HK-2 (cell line): ENCODE measurements around the gene CEP128.

ENCODE experiments used
- DNase-seq: peaks from one replicate; pipeline ENCODE4 v3.0.0-alpha.2; 2018; ENCODE audit not compliant: unreplicated experiment

CEP128 gene

GRCh38 chr14:80678436-80678835, 263.1 kb downstream of the CEP128 start:
- DNase-seq = no peak

GRCh38 chr14:80669426-80669825, 272.1 kb downstream of the CEP128 start:
- no peak for DNase-seq

DNA sequence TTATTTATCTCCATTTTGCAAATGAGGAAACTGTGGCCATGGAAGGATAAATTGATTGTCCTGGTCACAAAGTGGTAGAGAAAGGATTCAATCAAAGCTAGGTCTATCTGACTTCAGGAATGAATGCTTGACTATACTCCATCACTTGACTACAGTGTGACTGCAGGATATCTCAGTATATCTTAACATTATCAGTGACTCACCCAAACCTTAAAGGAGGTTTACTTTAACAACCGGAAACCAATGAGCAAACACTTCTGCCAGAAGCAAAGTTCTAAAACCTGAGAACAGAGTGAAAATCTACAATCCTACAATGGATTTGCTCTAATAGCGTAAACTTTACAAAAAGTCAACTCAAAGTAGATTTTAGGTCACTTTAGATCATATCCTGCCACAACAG, 277.0 kb downstream of the CEP128 start:
- DNase-seq = no peak

- no peak for DNase-seq
Measured at GRCh38 chr14:80663541-80663940, 278.0 kb downstream of the CEP128 start.

GRCh38 chr14:80659783-80660182, 281.8 kb downstream of the CEP128 start:
- no peak for DNase-seq

DNA sequence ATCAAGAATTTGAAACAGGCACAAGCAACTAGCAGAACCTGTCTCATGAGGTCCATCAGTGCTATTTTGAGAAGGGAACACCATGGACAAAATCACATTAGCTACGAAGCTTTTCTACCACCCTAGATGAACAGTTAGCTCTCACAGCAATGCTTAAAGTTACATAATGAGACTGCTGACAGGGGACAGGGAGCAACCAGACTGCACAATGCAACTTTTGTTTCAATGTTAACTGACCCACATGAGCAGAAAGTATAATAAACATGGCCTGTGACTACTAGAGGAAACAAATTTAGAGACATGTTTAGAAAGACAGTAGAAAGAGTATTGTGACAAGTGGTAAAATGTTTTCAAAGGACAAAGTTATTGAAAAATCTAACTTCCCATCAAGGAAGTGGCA, 282.8 kb downstream of the CEP128 start:
- DNase-seq = no peak

DNA sequence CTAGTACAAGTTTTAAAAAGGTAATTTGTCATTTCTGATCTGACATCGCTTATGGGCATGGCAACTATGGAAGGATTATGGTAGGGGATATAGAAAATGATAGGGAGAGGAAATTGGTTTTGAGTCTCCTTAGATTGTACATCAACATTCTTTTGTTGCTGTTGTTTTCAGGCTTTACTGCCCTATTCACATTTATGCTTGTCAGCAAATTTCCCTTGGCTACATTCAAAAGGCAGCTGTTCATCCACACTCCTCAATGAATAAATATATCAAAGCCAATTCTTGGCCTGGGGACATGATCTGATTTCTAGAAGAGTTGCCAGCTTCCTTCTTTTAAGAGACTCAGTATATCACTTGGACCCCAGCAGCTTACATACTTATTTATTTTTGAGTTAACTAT, 283.4 kb downstream of the CEP128 start:
- no peak for DNase-seq

DNA sequence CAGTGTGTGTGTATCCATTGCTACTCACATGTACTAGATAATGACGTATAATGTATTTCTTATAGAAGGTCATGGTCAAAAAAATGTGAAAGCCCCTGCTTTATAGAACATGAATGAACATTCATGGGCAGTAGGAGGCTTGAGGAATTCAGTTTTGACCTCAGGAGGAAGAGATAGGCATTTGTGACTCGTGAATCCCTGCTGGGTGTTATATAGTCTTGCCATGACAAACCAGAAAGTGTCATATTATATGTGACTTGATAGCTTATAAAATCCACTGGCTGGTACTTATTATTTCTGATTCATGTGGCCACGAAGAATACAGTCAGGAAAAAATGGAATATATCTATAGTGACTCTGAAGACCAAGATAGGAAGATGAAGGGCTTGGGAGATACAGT, 287.6 kb downstream of the CEP128 start:
- DNase-seq = no peak

DNA sequence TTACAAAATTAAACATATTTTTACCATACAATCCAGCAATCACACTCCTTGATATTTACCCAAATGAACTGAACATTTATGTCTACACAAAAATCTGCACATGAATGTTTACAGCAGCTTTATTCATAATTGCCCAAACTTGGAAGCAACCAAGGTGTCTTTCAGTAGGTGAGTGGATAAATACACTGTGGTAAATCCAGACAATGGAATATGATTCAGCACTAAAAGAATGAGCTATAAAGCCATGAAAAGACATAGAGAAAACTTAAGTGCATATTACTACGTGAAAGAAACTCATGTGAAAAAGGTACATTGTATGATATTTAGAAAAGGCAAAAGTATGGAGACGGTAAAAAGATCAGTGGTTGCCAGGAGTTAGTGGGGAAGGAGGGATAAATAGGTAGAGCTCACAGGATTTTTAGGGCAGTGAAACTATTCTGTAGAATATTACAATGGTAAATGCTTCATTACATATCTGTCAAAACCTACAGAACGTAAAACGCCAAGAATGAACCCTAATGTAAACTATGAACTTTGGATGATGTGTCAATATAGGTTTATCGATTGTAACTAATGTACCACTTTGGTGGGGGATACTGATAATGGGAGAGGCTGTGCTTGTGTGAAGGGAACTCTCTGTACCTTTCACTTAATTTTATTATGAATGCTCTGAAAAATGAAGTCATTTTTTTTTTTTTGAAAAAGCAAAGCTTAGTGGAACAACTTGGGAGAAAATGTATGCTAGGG, 295.7 kb downstream of the CEP128 start:
- DNase-seq = no peak

DNA sequence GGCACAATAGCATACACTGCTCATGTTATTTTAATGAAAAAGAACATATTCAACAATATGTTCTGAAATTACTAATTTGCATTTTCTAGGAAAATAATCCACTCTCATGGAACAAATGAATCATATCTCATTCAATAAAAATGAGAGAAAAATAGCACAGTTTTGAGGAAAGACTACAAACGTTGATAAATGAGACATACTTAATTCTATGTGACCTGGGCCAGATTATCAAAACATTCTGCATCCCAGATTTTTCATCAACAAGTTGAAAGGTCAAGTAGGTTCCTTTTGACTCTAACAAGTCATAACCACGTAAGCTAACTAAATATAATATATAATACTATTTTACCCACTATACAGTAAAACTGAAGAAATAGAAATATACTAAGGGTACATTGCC, 296.7 kb downstream of the CEP128 start:
- DNase-seq = no peak

DNA sequence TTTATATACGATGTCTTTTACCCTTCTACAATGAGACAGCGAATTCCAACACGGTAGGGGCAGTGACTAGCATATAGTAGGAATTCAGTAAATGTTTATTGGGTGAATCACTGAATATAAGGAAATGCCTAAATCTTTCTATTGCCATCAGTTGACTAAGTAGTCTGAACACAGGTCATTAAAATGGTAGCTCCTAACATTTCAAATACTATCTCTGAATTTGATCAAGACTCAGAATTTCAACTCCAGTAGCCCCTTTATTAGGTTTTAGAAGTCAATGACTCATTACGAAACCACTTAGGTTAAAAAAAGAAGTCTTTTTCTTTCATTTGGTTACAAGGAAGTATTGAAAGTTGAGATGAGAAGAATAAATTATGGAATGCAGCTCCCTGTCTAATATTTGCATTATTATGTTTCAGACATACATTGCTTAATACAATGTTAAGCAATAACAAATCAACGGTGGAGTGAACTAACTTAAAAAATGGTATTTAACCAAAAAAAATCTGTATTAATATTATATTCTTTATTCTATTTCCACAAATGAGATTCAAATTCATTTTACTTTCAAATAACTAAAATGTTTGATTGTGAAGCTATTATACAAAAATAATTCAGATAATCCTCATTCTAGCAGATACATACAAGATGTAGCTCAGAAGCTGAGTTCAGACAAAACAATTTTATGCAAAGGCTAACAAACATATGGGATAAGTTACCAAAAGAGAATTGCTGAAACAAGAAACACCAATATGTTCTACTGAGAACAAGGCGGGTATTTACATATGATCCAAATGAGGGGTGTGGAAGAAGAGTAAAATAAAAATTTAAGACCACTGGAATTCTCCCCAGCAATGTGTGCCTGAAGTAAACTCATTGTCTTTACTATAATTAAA, 302.7 kb downstream of the CEP128 start:
- no peak for DNase-seq

GRCh38 chr14:80637756-80638619, 303.6 kb downstream of the CEP128 start:
- DNase-seq = peak; percentile 3

GRCh38 chr14:80636071-80636470, 305.5 kb downstream of the CEP128 start:
- no peak for DNase-seq

DNA sequence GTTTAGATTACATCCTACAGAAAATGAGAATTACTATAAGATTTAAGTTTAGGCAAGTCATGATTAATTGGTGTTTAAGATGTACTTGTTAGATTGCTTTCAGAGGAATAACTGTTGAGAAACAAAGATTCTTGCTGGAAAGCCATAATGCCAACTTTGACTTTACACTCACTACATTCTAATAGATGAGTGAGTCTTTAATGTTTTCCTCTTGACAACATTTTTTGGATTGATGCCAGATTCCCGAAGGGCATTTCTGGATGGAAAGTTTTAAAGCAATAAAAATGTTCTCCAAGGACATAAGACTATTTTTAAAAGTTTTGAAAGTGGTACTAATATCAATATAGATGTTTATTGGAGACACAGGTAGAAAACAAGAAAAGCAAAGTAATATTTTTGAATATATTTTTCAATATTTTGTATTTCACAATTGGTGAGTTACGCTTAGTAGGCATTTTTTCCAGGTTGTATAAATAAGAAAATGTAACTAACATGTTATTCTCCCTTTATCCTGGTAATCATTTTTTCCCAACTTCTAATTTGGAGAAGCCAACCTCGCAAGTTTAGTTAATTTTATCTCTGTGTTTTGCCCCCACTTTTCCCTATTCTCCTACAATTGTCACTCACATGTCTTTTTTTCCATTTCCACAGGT, 307.3 kb downstream of the CEP128 start:
- no peak for DNase-seq

DNA sequence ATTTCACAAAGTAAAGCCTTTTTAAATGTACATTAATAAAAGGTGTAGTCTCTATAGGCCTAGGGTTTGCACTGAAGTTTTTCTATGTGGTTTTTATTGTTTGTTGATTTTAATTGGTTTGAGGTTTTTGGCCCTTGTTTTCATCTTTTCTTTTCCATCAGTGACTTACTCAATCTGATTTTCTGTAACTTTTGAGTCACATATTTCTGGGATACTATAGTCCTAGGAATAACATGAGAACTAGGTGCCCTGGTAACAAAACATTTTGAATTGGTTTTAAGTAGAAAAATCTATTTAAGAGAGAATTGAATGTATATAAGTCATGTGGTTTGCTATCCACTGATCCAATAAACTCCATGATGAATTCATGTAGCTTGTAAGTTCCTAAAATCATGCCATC, 311.9 kb downstream of the CEP128 start:
- DNase-seq = no peak

DNA sequence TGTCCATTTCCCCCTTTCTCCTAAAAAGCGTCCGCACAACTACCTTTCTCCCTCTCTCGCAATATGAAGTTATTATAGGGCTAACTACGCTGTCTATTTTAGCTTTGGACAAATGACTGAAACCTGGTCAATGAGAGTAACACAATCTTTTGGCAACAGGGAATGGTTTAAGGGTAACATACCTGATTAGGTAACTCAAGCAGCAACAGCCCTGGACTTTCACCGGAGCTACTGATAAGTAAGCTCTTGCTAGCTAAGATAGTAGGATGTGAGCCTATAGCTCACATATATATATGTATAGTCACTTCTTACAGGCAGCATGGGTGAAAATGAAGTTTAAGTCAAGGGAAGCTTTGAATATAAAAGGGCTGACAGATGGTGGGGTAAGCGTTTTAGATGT, 313.0 kb downstream of the CEP128 start:
- no peak for DNase-seq

DNA sequence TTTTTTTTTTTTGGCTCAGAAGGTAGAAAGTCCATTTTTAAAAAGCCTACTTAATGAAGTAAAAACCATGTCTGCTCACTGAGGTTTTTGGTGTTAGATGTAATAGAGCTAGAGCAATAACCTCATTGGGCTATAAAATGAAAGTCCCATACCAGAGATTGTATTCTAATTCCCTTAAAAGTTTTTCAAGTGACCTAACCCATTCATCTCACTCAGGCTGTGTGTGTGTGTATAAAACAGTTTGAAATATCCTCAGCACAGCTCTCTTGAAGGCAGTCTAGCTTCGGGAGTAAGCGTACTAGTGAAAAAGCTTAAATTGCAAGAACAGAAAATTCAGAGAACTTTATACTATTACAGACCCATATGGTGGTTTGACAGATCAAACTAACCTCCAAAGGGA, 313.8 kb downstream of the CEP128 start:
- DNase-seq = no peak

GRCh38 chr14:80624581-80624980, 317.0 kb downstream of the CEP128 start:
- no peak for DNase-seq

DNA sequence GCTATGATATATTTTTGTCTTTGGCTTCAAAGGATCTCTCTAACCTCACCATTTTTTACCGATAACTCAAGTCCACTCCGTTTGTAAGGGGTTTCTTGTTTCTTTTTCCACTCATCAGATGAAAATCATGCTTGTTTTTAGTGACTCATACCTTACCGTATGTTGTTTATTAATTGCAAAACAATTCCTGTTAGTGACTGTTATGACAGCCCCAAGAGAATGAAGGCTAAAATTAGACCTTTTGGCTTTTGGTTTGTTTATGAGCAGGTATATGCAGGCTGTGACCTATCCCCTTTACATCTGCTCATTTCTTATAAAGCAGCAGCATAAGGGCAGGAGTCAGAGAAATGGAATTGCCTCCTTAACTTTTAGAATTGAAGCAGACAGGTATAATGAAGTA, 319.8 kb downstream of the CEP128 start:
- no peak for DNase-seq

GRCh38 chr14:80620434-80620833, 321.1 kb downstream of the CEP128 start:
- no peak for DNase-seq

DNA sequence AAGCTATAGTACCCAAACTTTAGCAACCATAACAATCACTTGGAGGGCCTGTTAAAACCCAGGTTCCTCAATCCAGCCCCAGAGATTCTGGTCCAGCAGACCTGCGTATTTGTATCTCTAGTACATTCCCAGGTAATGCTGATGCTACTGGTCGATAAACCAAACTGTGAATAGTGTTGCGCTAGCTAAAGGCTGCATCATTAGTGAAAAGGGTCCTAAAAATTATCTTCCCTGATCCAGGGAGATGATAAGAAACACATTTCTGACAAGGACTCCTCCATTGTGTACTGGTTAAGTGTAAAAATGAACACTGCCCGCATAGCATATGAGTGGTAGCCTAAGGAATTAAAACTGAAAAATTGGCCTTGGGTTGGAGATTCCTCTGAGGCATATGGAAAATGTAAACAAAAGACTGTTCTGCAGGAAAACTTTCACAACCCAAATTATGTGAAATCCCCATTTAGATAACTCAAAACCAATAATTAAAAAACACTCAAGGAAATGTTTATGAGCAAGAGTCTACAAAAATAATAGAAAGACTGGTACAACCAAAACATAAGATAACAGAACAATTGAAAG, 322.7 kb downstream of the CEP128 start:
- no peak for DNase-seq
